Neural progenitor cell (in vitro differentiated cells): Measurements from ENCODE around the gene GPR62.

Source experiments
- CTCF ChIP-seq: fragments of 200-600 bp; sonication (generic); IDR thresholded peaks from 2 replicates; pipeline ENCODE4 v1.5.1; 2017; ENCODE audit warnings: antibody characterized with exemption, mild to moderate bottlenecking
- EZH2 ChIP-seq: fragments of 200-600 bp; sonication (generic); IDR thresholded peaks from 2 replicates; pipeline ENCODE4 v1.6.1; 2017; ENCODE audit warnings: antibody characterized with exemption, mild to moderate bottlenecking, moderate library complexity

GRCh38 chr3:51968170-51968775 is 13.1 kb downstream of the GPR62 start:
- TF ChIP-seq CTCF (no peak), EZH2 (no peak)
